ENCODE measurements around the gene KCNG1. TPM values are rescaled to one million over a fixed set of nuclear protein-coding genes. Genes with fewer than 3 reads are reported as not detected.

The KCNG1 gene
- total RNA-seq, 1 donor from 2014 or later, result 7.4 TPM

DNA sequence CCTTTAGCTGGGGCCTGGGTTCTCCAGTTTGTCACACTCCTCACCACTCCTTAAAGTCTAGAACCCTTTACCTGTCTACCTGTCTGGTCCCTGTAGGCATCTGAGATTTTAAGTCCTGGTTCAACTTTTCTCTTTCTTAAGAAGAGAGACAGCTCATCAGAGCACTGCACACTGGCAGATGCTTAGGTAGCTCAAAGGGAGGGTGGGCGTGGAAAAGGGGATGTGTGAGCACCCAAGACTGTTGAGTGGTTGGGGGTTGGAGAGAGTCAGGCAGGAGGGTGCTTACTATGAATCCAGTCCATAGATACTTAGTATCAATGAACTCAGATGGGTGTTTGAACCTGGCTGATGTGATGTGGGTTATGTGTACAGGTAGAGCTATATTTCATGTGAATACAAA lies 6.6 kb upstream of the KCNG1 start:
- Mint-ChIP-seq H3K4me1 (peaks cover 15% of the 10 kb centered on the region), H3K9me3 (no peaks in the 10 kb centered on the region), H3K27me3 (peaks cover 39% of the 10 kb centered on the region), H3K27ac (no peak overlapping the region), H3K36me3 (ENCODE audit: low read depth) (no peaks in the 10 kb centered on the region), H3K4me3 (no peak overlapping the region)
- DNase-seq, result no peak
- ChIA-PET CTCF (interaction anchor here (1.1 kb wide), 1 partner anchor 278 kb away, joined by 3 read pairs; no protein-coding TSS in a partner anchor), POLR2A (interaction anchor here (0.6 kb wide), 1 partner anchor 8 kb away, joined by 7 read pairs; no protein-coding TSS in a partner anchor)
- intact Hi-C loops (cut with micrococcal nuclease), result no loop called here
- no peak for TF ChIP-seq CTCF (IDR thresholded peaks at IDR 0.05)
- ATAC-seq (ENCODE audit: low read depth), result no peak

- peaks cover 9% of the 10 kb centered on the region for H3K4me1 Mint-ChIP-seq
- ChIA-PET CTCF (interaction anchor here (1.1 kb wide), 1 partner anchor 278 kb away, joined by 3 read pairs; no protein-coding TSS in a partner anchor), POLR2A (no interaction called here)
- TF ChIP-seq CTCF (IDR thresholded peaks at IDR 0.05), result no peak
- ATAC-seq (ENCODE audit: low read depth), result no peak
- H3K36me3 Mint-ChIP-seq (ENCODE audit: low read depth), result no peaks in the 10 kb centered on the region
- H3K9me3 Mint-ChIP-seq, result no peaks in the 10 kb centered on the region
- no peak overlapping the region for H3K27ac Mint-ChIP-seq
- peaks cover 47% of the 10 kb centered on the region for H3K27me3 Mint-ChIP-seq
- H3K4me3 Mint-ChIP-seq, result no peak overlapping the region
- no peak for DNase-seq
- intact Hi-C loops (cut with micrococcal nuclease), result no loop called here
These were observed 5.8 kb upstream of the KCNG1 start for GRCh38 chr20:51028616-51029212.

DNA sequence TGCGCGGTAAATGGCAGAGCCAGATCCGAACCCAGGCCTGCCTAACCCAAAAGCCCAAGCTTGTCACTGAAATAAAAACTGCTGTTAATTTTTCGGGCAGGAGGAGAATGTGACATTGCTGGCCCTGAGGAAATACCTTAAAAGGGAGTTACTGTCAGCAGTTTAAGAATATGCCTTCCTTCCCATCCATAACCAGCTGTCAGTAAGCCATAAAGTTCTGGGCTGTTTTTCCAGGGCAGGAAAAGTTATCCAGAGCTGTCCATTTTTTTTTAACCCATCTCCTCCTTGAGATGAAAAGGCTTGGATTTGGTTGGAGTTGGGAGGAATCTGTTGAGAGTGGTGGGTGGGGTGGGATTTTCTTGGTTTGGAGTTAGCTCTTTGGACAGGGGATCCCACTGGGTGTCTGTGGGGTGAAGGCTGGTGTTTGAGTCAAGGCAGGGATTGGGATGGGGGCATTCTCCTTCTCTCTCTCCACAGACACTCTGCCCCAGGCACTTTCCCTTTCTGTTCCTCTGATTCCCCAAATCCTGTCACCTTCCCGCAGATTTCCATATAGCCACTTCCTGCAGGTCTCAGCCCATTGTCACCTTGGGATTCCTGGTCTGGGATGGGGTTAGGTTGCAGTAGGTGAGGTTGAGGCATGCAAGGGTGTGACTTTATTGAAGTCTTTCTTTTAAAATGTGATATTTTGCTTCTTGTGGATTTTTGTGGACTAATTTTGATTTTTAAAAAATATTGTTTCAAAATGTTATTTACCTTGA lies 4.3 kb upstream of the KCNG1 start:
- TF ChIP-seq CTCF (IDR thresholded peaks at IDR 0.05), result no peak
- intact Hi-C loops (cut with micrococcal nuclease), result no loop called here
- no peaks in the 10 kb centered on the region for H3K9me3 Mint-ChIP-seq
- H3K27me3 Mint-ChIP-seq, result peaks cover 48% of the 10 kb centered on the region
- no peak overlapping the region for H3K27ac Mint-ChIP-seq
- ChIA-PET CTCF (interaction anchor here (1.1 kb wide), 1 partner anchor 12 kb away, joined by 3 read pairs; no protein-coding TSS in a partner anchor), POLR2A (no interaction called here)
- no peak for DNase-seq
- no peak overlapping the region for H3K4me3 Mint-ChIP-seq
- peaks cover 8% of the 10 kb centered on the region for H3K4me1 Mint-ChIP-seq
- ATAC-seq (ENCODE audit: low read depth), result no peak
- H3K36me3 Mint-ChIP-seq (ENCODE audit: low read depth), result no peaks in the 10 kb centered on the region

DNA sequence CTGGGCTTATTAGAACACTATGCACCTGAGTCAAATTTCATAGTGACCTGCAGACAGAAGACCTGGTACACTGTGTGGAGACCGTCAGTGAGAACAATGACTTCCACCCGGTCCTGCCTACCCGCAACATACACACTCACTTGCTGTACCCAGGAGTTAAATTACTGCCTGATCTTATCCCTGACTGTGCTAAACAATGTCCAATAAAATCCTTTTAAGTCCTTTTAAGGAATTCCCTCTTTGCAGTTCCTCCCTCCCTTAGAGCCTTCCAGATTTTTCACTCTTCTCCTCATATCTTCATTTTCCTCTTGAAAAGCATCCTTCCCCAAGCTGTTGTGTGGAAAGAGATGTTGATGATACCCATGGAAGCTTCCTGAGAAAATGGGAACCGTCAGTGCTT lies 3.4 kb upstream of the KCNG1 start:
- Mint-ChIP-seq H3K9me3 (no peaks in the 10 kb centered on the region), H3K27me3 (peaks cover 48% of the 10 kb centered on the region), H3K27ac (no peak overlapping the region), H3K4me1 (peaks cover 16% of the 10 kb centered on the region), H3K4me3 (no peak overlapping the region), H3K36me3 (ENCODE audit: low read depth) (no peaks in the 10 kb centered on the region)
- no peak for DNase-seq
- ChIA-PET CTCF (interaction anchor here (1.1 kb wide), 1 partner anchor 11 kb away, joined by 3 read pairs; no protein-coding TSS in a partner anchor), POLR2A (no interaction called here)
- no peak for TF ChIP-seq CTCF (IDR thresholded peaks at IDR 0.05)
- intact Hi-C loops (cut with micrococcal nuclease), result no loop called here
- no peak for ATAC-seq (ENCODE audit: low read depth)

DNA sequence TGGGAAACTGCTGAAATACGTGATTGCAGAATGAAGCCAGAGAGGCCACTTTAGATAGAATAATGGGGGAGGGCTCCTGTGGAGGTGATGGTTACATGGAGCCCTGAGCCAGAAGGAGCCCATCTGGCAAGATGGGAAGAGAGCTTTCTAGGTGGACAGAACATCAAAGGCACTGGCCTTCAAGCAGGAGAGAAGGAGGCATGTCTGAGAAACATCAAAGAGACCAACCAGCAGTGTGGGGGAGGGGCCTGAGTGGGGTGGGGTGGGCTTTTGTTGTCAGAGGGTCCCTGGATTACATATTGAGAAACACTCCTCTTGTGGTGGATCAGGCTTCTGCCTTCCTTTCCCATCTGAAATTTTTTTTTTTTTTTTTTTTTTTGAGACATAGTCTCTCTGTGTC lies 1.9 kb upstream of the KCNG1 start:
- TF ChIP-seq CTCF (IDR thresholded peaks at IDR 0.05), result no peak

More for the DNA sequence above, 1.9 kb upstream of the KCNG1 start:
- DNase-seq (no peak), ATAC-seq (ENCODE audit: low read depth) (no peak)
- H3K27ac Mint-ChIP-seq, result no peak overlapping the region
- POLR2A ChIA-PET, result no interaction called here
- CTCF ChIA-PET, result no interaction called here
- intact Hi-C loops (cut with micrococcal nuclease), result loop anchor here (5.0 kb wide), 1 partner anchor 68 kb away; no protein-coding TSS in a partner anchor
- no peaks in the 10 kb centered on the region for H3K9me3 Mint-ChIP-seq
- peaks cover 16% of the 10 kb centered on the region for H3K4me1 Mint-ChIP-seq
- H3K36me3 Mint-ChIP-seq (ENCODE audit: low read depth), result no peaks in the 10 kb centered on the region
- H3K27me3 Mint-ChIP-seq, result peaks cover 43% of the 10 kb centered on the region
- H3K4me3 Mint-ChIP-seq, result no peak overlapping the region

Measured in activated B cell treated with CpG ODN at 0.5 μM for 24 hours (primary cell).